ENCODE measurements around the gene KITLG. TPM values are rescaled to one million over a fixed set of nuclear protein-coding genes. Genes with fewer than 3 reads are reported as not detected.
"Not testable (repeated sequence)": the region's sequence is repeated elsewhere in the genome, so short reads cannot be mapped to it uniquely, and the experiment has no call there.

Gene KITLG
- polyA plus RNA-seq, 1 donor (not counting 4 experiments of a cell fraction or from before 2014, with no cell fraction given), result 21.2 TPM

DNA sequence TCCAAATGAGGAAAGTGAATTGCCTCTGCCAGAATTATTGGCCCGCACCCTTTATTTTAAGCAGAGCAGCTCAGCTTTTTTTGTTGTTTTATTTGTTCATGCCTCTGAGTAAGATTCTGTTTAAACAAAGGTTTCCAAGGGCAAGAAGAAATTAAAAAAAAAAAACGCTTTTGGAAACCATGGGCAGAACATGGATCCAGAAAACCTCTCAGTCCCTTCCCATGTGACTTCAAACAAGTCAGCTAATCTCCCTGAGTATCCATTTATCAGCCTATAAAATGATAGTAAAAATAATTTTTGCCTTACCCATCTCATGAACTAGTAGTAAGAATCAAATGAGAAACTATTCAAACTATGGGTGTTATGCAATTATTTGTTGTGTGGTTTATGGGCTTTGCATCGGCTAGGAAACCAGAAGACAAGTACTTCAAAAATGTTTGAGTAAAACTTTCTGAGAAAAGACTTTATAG, 27.6 kb downstream of the KITLG start:
- no peaks in the 10 kb centered on the region for H4K20me1 ChIP-seq (ENCODE audit: control insufficient read depth, extremely low read depth, insufficient read depth, low read length)

DNA sequence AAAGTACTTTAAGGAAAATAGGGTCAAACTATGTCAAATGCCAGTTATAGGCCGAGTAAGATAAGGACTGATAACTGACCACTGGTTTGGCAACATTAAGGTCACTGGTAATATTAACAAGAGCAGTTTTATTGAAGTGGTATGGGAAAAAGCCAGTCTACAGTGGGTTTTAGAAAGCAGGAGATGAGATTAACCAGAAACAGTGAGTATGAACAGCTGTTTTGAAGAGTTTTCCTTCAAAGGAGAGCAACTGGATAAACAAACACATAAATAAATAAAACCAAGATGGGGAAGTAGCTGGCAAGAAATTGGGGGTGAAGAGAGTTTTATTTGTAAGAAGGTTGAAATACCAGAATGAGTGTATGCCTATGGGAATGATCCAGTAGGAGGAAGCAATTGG, 30.3 kb downstream of the KITLG start:
- DNase-seq (ENCODE audit: low read depth, low spot score) (no peak), FAIRE-seq (peak; percentile 34)
- H3K27ac ChIP-seq (ENCODE audit: control insufficient read depth, insufficient read depth, low read length), result no peak overlapping the region
- no peak overlapping the region for H2AFZ ChIP-seq (ENCODE audit: control insufficient read depth, low read length)
- no peak overlapping the region for H3K4me3 ChIP-seq (ENCODE audit: control insufficient read depth in 2 of 3, extremely low read depth in 1 of 3, insufficient read depth in 2 of 3, low read depth in 1 of 3, low read length in 3 of 3)
- H3K4me2 ChIP-seq (ENCODE audit: control insufficient read depth, extremely low read depth, insufficient read depth, low read depth, low read length), result no peak overlapping the region
- H3K9me1 ChIP-seq (ENCODE audit: control insufficient read depth, extremely low read depth, insufficient read depth, low read length), result no peaks in the 10 kb centered on the region
- peaks cover 0 to 3% of the 10 kb centered on the region in 2 experiments for H3K36me3 ChIP-seq (ENCODE audit: control insufficient read depth in 2 of 2, extremely low read depth in 1 of 2, insufficient read depth in 2 of 2, low read length in 2 of 2)
- no peaks in the 10 kb centered on the region for H3K27me3 ChIP-seq (ENCODE audit: control insufficient read depth, extremely low read depth, insufficient read depth, low read length)
- no peak for TF ChIP-seq EZH2 (IDR thresholded peaks at IDR 0.05; ENCODE audit: low read length)
- TF ChIP-seq, protein P1, sequence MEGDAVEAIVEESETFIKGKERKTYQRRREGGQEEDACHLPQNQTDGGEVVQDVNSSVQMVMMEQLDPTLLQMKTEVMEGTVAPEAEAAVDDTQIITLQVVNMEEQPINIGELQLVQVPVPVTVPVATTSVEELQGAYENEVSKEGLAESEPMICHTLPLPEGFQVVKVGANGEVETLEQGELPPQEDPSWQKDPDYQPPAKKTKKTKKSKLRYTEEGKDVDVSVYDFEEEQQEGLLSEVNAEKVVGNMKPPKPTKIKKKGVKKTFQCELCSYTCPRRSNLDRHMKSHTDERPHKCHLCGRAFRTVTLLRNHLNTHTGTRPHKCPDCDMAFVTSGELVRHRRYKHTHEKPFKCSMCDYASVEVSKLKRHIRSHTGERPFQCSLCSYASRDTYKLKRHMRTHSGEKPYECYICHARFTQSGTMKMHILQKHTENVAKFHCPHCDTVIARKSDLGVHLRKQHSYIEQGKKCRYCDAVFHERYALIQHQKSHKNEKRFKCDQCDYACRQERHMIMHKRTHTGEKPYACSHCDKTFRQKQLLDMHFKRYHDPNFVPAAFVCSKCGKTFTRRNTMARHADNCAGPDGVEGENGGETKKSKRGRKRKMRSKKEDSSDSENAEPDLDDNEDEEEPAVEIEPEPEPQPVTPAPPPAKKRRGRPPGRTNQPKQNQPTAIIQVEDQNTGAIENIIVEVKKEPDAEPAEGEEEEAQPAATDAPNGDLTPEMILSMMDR (optimal IDR thresholded peaks at IDR 0.05 in 1 of 3, IDR thresholded peaks at IDR 0.05 in 1 of 3, conservative IDR thresholded peaks at IDR 0.05 in 1 of 3; ENCODE audit: extremely low read depth in 1 of 3, insufficient read depth in 2 of 3, low read length in 3 of 3), result no peak
- peaks cover 24% of the 10 kb centered on the region for H3K79me2 ChIP-seq (ENCODE audit: control insufficient read depth, insufficient read depth, low read length)
- peaks cover 28% of the 10 kb centered on the region for H3K4me1 ChIP-seq (ENCODE audit: control insufficient read depth, extremely low read depth, insufficient read depth, low read length)
- H3K9me3 ChIP-seq (ENCODE audit: control insufficient read depth, low read depth, low read length), result no peaks in the 10 kb centered on the region
- H4K20me1 ChIP-seq (ENCODE audit: control insufficient read depth, extremely low read depth, insufficient read depth, low read length), result no peaks in the 10 kb centered on the region
- H3K9ac ChIP-seq (ENCODE audit: control insufficient read depth, extremely low read depth, insufficient read depth, low read length), result no peak overlapping the region
- dilution Hi-C loops (cut with MboI; ENCODE audit: extremely low pct_ligation_motif_present, low sequenced_read_pairs), result no loop called here

More for the DNA sequence above, 27.6 kb downstream of the KITLG start:
- Histone ChIP-seq H3K27me3 (ENCODE audit: control insufficient read depth, extremely low read depth, insufficient read depth, low read length) (no peaks in the 10 kb centered on the region), H3K79me2 (ENCODE audit: control insufficient read depth, insufficient read depth, low read length) (peaks cover 22% of the 10 kb centered on the region), H3K9ac (ENCODE audit: control insufficient read depth, extremely low read depth, insufficient read depth, low read length) (no peak overlapping the region), H3K4me3 (ENCODE audit: control insufficient read depth in 2 of 3, extremely low read depth in 1 of 3, insufficient read depth in 2 of 3, low read depth in 1 of 3, low read length in 3 of 3) (no peak overlapping the region), H3K27ac (ENCODE audit: control insufficient read depth, insufficient read depth, low read length) (no peak overlapping the region), H2AFZ (ENCODE audit: control insufficient read depth, low read length) (no peak overlapping the region), H3K9me3 (ENCODE audit: control insufficient read depth, low read depth, low read length) (no peaks in the 10 kb centered on the region), H3K9me1 (ENCODE audit: control insufficient read depth, extremely low read depth, insufficient read depth, low read length) (no peaks in the 10 kb centered on the region), H3K4me2 (ENCODE audit: control insufficient read depth, extremely low read depth, insufficient read depth, low read depth, low read length) (no peak overlapping the region), H3K36me3 (ENCODE audit: control insufficient read depth in 2 of 2, extremely low read depth in 1 of 2, insufficient read depth in 2 of 2, low read length in 2 of 2) (no peaks in the 10 kb centered on the region), H3K4me1 (ENCODE audit: control insufficient read depth, extremely low read depth, insufficient read depth, low read length) (peaks cover 18% of the 10 kb centered on the region)
- FAIRE-seq, result no peak
- dilution Hi-C loops (cut with MboI; ENCODE audit: extremely low pct_ligation_motif_present, low sequenced_read_pairs), result no loop called here
- TF ChIP-seq, protein P1 (optimal IDR thresholded peaks at IDR 0.05 in 1 of 3, IDR thresholded peaks at IDR 0.05 in 1 of 3, conservative IDR thresholded peaks at IDR 0.05 in 1 of 3; ENCODE audit: extremely low read depth in 1 of 3, insufficient read depth in 2 of 3, low read length in 3 of 3), result no peak
- no peak for TF ChIP-seq EZH2 (IDR thresholded peaks at IDR 0.05; ENCODE audit: low read length)
- no peak for DNase-seq (ENCODE audit: low read depth, low spot score)

DNA sequence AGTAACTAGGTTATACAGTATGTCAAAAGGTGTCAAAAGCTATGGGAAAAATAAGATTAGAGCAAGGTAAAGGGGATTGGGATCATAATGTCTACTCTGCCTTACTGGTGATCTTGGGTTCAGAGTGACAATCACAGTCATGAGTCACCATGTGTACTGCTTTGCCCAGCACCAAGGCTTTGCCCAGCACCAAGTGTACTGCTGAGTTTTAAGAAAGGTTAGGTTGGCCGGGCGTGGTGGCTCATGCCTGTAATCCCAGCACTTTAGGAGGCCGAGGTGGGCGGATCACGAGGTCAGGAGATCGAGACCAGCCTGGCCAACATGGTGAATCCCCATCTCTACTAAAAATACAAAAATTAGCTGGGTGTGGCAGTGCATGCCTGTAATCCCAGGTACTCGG, 32.3 kb downstream of the KITLG start:
- H3K79me2 ChIP-seq (ENCODE audit: control insufficient read depth, insufficient read depth, low read length), result peaks cover 16% of the 10 kb centered on the region
- H4K20me1 ChIP-seq (ENCODE audit: control insufficient read depth, extremely low read depth, insufficient read depth, low read length); dilution Hi-C loops (cut with MboI; ENCODE audit: extremely low pct_ligation_motif_present, low sequenced_read_pairs): not testable (repeated sequence)

More for the DNA sequence above, 32.3 kb downstream of the KITLG start:
- H3K4me2 ChIP-seq (ENCODE audit: control insufficient read depth, extremely low read depth, insufficient read depth, low read depth, low read length); H3K9ac ChIP-seq (ENCODE audit: control insufficient read depth, extremely low read depth, insufficient read depth, low read length); H3K9me3 ChIP-seq (ENCODE audit: control insufficient read depth, low read depth, low read length); H3K9me1 ChIP-seq (ENCODE audit: control insufficient read depth, extremely low read depth, insufficient read depth, low read length); H3K27me3 ChIP-seq (ENCODE audit: control insufficient read depth, extremely low read depth, insufficient read depth, low read length); H2AFZ ChIP-seq (ENCODE audit: control insufficient read depth, low read length); H3K27ac ChIP-seq (ENCODE audit: control insufficient read depth, insufficient read depth, low read length); DNase-seq (ENCODE audit: low read depth, low spot score); H3K36me3 ChIP-seq (ENCODE audit: control insufficient read depth in 2 of 2, extremely low read depth in 1 of 2, insufficient read depth in 2 of 2, low read length in 2 of 2); H3K4me3 ChIP-seq (ENCODE audit: control insufficient read depth in 2 of 3, extremely low read depth in 1 of 3, insufficient read depth in 2 of 3, low read depth in 1 of 3, low read length in 3 of 3): not testable (repeated sequence)
- H3K4me1 ChIP-seq (ENCODE audit: control insufficient read depth, extremely low read depth, insufficient read depth, low read length), result peaks cover 17% of the 10 kb centered on the region
- peak; percentile 41 for FAIRE-seq

Measured in keratinocyte (primary cell).